Astrocyte of the cerebellum (primary cell): ENCODE results near the gene MEF2A.

ENCODE experiments used
- DNase-seq: peaks from one replicate; pipeline ENCODE4 v3.0.0-alpha.2; 2011; ENCODE audit warnings: low read depth
- H3K4me3 ChIP-seq: 2 replicates; pipeline ENCODE4 v1.5.1; 2011; ENCODE audit warnings: mild to moderate bottlenecking, low read depth, low read length, moderate library complexity
- in situ Hi-C: cut with HindIII; loops from 2 replicates; pipeline ENCODE4 v1.10.0; 2017; ENCODE audit warnings: low sequenced_read_pairs
- TF ChIP-seq, protein P1 (sequence below): IDR thresholded peaks from 2 replicates; pipeline ENCODE4 v1.5.1; 2012; ENCODE audit warnings: low read length, low read depth, moderate library complexity, mild to moderate bottlenecking; ENCODE audit errors: missing control alignments

The MEF2A gene

GRCh38 chr15:99571299-99571698 is 5.5 kb downstream of the MEF2A start:
- TF ChIP-seq, protein P1, sequence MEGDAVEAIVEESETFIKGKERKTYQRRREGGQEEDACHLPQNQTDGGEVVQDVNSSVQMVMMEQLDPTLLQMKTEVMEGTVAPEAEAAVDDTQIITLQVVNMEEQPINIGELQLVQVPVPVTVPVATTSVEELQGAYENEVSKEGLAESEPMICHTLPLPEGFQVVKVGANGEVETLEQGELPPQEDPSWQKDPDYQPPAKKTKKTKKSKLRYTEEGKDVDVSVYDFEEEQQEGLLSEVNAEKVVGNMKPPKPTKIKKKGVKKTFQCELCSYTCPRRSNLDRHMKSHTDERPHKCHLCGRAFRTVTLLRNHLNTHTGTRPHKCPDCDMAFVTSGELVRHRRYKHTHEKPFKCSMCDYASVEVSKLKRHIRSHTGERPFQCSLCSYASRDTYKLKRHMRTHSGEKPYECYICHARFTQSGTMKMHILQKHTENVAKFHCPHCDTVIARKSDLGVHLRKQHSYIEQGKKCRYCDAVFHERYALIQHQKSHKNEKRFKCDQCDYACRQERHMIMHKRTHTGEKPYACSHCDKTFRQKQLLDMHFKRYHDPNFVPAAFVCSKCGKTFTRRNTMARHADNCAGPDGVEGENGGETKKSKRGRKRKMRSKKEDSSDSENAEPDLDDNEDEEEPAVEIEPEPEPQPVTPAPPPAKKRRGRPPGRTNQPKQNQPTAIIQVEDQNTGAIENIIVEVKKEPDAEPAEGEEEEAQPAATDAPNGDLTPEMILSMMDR = no peak
- in situ Hi-C loops = no loop called here
- DNase-seq = no peak
- no peak overlapping the region for H3K4me3 ChIP-seq

GRCh38 chr15:99574048-99574447 is 8.3 kb downstream of the MEF2A start:
- TF ChIP-seq, protein P1 = no peak
- H3K4me3 ChIP-seq = no peak overlapping the region
- in situ Hi-C loops = no loop called here
- no peak for DNase-seq

GRCh38 chr15:99574502-99574901 is 8.7 kb downstream of the MEF2A start:
- H3K4me3 ChIP-seq = no peak overlapping the region
- in situ Hi-C loops = no loop called here
- no peak for DNase-seq
- TF ChIP-seq, protein P1 = no peak

DNA sequence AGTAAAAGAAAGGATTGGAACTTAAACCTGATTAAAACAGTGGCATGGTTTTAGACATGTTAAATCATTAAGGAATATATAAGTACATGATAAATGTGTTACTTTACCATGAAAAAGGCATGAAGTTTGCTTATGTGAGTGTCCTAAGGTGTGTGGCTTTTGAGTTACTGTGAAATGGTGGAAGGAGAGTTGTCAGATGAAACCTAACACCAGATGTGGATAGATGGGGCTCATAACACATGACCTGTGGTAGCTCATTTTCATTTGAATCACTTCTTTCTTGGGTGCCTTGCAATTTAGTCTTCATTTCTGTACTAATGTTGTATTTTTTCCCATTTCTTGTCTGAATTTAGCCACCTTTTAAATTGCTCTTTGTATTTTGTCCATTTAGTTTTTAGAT is 13.0 kb downstream of the MEF2A start:
- no peak overlapping the region for H3K4me3 ChIP-seq
- in situ Hi-C loops = no loop called here
- no peak for DNase-seq
- TF ChIP-seq, protein P1 = no peak

DNA sequence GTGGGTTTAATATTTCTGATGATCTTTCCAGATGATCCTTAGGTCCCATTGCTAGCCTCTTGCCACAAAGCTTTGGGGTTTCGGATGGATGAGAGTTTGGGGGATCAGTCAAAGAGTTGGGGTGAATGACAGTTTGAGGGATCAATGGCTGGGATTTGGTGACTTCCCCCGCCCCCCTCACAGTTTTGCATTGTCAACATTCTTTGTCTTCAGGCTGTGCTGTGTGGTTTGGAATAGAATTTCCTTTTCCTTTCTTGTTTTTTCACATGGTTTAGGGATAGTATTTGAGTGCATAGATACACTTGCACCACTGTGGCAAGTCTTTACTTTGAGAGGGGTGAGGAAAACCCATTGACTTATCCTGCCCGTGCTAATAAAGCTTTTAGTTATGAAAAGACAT is 14.3 kb downstream of the MEF2A start:
- H3K4me3 ChIP-seq = no peak overlapping the region
- TF ChIP-seq, protein P1 = no peak
- no peak for DNase-seq
- in situ Hi-C loops = no loop called here

- DNase-seq = no peak
- TF ChIP-seq, protein P1 = no peak
- no peak overlapping the region for H3K4me3 ChIP-seq
- in situ Hi-C loops = no loop called here
Observed at GRCh38 chr15:99582508-99582960, 16.8 kb downstream of the MEF2A start.
